ENCODE measurements around the gene USP9Y. TPM values are rescaled to one million over a fixed set of nuclear protein-coding genes. Genes with fewer than 3 reads are reported as not detected.
"Not testable (repeated sequence)": the region's sequence is repeated elsewhere in the genome, so short reads cannot be mapped to it uniquely, and the experiment has no call there.

USP9Y gene, protein sequence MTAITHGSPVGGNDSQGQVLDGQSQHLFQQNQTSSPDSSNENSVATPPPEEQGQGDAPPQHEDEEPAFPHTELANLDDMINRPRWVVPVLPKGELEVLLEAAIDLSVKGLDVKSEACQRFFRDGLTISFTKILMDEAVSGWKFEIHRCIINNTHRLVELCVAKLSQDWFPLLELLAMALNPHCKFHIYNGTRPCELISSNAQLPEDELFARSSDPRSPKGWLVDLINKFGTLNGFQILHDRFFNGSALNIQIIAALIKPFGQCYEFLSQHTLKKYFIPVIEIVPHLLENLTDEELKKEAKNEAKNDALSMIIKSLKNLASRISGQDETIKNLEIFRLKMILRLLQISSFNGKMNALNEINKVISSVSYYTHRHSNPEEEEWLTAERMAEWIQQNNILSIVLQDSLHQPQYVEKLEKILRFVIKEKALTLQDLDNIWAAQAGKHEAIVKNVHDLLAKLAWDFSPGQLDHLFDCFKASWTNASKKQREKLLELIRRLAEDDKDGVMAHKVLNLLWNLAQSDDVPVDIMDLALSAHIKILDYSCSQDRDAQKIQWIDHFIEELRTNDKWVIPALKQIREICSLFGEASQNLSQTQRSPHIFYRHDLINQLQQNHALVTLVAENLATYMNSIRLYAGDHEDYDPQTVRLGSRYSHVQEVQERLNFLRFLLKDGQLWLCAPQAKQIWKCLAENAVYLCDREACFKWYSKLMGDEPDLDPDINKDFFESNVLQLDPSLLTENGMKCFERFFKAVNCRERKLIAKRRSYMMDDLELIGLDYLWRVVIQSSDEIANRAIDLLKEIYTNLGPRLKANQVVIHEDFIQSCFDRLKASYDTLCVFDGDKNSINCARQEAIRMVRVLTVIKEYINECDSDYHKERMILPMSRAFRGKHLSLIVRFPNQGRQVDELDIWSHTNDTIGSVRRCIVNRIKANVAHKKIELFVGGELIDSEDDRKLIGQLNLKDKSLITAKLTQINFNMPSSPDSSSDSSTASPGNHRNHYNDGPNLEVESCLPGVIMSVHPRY (N-terminal part only)
- 13.2 and 15.0 TPM in 2 replicates for total RNA-seq

DNA sequence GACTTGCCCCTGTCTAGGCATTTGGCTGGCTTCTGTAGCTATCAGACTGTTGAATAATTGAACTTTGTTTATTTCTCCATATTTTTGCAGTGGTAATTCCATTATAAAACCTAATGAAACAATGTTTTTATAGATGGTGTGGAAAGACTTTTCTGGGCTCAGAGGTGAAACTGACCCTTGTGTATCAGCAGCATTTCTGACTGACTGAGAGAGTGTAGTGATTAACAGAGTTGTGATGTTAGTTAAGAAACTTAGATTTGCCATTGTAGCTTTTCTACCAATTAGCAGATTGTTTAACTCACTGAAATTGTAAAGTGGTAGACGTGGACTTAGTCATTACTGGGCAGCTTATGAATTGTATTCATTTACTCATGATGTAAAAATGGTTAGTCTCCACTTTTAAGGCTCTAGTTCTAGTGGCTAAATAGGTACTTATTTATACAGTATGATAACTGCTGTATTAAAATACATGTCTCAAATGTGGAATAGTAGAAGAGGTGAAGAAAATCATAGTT, at the start of gene USP9Y:
TSS of gene USP9Y (plus strand) at position 51 of the 515 bp plus-strand sequence. CDS start 8,217 bp downstream, outside the sequence.
- no peak for DNase-seq (ENCODE audit: low read depth, low spot score)

DNA sequence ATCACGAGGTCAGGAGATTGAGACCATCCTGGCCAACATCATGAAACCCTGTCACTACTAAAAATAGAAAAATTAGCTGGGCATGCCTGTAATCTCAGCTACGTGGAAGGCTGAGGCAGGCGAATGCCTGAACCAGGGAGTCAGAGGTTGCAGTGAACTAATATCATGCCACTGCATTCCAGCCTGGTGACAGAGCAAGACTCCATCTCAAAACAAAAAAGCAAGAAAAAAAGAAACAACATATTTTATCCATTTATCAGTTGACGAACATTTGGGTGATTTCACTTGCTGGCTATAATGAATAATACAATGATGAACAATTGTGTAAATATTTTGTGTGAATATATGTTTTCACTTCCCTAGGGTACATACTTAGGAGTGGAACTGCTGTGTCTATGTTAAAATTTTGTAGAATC, 49.4 kb upstream of the USP9Y start:
- no peak for DNase-seq (ENCODE audit: low read depth, low spot score)

DNA sequence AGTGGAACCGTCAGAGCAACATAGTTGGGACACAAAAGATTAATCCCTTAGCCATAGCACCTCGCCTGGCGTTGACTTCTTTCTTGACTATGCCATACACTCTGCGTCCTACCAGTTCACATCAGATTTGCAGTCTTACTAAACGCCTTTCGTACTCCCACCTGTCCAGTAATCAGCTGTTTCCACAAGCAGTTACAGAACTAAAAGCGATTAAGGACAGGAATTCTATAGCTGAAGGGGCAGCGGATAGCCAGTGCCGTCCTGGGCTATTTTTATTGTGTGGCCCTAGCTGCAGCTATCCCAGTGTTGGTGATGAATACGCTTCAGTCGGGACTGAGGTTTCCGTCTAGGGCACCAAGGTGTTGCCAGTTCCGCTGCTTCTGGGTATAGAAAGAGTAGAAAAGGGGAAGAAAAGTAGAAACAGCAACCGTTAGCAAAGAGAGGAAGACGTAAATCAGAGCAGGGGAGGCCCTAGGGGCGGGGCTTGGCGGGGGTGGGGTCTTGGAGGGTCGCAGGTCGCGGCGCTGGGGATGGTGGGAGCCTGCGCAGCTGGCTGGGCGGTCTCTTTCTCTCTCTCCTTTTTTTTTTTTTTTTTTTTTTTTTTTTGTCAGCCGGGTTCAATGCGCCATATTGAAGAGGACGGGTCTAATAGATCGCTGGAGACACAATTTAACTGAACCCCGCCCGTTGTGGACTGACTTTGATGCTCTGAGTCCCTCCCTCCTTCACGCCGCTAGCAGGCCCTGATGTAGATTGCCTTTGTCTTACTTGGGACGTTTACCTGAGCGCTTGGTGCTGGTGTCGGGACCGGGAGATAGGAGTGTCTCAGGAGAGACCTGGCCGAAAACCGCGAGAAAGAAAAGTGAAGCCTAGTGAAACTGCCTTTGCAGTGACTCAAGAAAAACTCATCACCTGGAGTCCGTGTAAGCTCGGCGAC, 39.0 kb upstream of the USP9Y start:
- no peak for DNase-seq (ENCODE audit: low read depth, low spot score)

DNA sequence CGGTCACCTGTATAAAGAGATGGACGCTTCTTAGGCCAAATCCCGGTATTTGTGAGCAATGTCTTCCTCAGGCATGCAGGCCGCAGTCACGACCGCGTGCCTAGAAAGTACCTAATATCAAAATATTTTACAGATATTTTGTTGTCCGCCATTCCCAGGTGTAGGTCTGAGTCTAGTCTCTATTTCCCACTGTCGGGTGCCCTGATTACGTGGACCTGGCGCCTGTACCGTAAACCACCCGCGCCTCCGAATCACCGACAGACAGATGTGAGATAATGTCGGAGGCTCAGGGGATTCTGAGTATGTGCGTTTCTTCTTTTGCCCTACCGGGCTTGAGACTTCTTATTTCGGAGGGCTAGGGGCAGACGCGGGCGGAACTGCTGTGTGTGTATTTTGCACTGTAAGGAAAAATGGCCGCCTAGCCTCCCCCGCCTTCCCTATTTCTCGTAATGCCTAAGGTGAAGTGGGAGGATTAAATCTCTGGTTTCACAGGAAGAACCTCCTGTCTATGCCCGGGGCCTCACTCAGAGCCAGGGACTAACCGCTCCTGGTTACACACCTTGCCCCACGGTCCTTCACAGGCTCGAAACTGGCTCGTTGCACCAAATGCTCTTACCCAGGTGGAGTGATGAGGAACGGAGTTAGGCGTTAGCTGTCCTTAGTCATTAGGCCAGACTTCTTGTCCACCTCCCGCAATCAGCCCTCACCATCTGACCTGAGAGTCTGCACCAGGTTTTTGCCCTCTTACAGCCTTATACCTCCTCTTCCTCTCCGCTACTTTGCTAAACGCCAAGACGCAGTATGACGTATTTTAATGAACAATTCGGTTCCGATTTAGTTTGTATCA, 38.1 kb upstream of the USP9Y start:
- no peak for DNase-seq (ENCODE audit: low read depth, low spot score)

DNA sequence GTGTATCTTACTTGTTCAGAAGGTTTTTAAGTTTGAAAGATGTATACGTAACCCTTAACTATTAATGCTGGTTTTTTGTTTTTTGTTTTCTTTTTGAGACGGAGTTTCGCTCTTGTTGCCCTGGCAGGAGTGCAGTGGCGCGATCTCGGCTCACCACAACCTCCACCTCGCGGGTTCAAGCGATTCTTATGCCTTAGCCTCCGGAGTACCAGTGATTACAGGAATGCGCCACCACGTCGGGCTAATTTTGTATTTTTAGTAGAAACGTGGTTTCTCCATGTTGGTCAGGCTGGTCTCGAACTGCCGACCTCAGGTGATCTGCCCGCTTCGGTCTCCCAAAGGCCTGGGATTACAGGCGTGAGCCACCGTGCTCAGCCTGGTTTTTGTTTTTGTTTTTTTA, 37.2 kb upstream of the USP9Y start:
- not testable (repeated sequence) for DNase-seq (ENCODE audit: low read depth, low spot score)

DNA sequence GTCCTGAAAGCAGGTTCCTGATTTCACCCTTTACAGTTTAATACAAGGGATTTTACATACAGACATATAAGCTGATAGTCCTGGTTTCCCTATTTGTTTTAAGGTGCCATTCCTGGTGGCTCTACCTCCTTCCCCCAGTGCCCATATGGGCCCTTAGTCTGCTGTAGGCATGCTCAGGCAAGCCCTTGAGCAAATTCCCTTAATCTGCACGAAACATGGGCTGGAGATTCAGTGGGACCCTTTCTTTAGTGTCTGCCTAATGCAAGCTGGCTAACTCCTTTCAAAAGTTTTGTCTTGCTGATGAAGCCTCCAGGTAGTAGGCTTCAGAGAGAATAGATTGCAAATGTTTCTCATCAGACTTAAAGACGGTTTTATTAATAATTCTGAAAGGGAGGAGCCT, 22.9 kb upstream of the USP9Y start:
- DNase-seq (ENCODE audit: low read depth, low spot score): no peak

DNA sequence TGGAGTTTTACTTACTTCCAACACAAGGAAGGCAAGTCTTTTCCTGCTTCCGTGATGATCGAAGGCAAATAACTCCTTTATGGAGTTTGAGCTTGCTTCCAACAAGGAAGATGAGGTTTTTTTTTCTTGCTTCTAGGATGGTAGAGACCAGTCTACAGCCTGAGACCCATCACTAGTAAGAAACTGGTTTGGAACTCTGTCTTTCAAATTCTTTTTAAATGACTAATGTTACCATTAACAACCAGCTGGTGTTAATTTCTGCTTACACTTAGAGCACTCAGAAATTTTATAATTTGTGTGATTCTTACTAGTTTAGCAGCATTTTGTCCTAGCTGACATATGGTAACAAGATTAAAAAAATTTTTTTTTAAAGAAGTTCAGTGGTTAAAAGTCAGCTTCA, 19.5 kb upstream of the USP9Y start:
- DNase-seq (ENCODE audit: low read depth, low spot score): no peak

DNA sequence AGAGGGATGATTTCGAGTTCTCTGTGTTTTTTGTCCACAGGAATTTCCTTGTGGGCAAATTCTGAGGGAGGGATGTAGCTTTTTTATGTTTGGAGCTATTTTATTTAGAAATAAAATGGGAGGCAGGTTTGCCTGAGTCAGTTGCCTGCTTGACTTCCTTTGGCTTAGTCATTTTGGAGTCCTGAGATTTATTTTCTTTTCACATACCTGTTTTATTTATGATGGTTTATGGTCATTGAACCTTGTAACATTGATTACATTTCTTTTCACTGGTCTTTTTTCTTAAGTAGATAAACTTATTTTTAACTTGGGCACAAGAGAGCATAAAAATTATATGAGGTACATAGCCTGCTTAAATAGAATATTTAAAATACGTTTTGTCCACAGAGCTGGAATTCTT, 12.7 kb upstream of the USP9Y start:
- no peak for DNase-seq (ENCODE audit: low read depth, low spot score)

DNA sequence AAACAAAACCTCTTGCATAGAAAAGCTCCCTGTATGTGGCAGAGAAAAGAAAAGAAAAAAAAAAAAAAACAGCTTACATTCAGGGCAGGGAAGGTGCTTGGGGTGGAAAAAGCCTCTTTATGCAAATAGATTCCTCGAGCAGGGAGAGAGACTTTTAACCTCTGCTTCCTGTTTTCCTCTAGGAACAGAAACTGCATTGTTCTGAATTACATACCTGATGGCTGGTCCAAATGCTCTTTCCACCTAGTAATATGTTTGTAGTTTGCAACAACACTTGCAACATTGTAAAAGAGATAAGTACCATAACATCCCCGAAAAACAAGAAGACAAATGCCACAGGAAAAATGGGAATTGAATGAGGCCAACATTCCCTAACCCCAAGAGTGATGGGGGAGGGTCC, 944 bp upstream of the USP9Y start:
- no peak for DNase-seq (ENCODE audit: low read depth, low spot score)

DNA sequence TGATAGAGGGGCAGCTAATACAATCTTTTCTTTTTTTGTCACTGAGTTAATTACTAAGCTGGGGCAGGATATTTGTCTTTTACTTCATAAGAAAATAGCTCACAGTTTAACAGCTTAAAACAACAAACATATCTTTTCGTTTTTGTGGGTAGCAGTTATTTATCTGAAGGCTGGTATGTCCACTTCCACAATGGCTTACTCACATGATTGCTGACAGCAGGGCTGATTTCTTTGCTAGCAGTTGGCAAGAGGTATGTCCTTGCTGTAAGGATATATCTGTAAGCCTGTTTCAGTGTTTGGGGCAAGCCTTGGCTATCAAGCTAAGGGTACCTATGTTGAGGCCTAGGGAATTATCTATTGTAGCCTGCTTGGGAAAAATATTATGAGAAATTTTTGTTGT, 1.1 kb downstream of the USP9Y start:
- DNase-seq (ENCODE audit: low read depth, low spot score): no peak

DNA sequence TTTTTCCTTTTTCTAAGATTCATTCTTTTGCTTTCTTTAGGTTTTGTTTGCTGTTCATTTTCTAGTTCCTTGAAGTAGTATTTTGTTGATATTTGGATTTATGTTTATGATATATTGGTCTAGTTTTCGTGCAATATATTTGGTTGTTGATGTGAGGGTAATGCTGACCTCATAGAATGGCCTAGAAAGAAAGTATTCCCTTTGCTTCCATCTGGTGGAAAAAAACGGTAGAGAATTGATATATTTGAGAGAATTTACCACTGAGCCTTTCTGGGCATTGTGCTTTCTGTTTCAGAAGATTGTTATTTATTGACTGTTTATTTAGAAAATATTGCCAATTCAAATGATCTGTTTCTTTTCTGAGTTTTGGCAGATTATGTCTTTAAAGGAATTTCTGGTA, 9.4 kb downstream of the USP9Y start:
- DNase-seq (ENCODE audit: low read depth, low spot score): no peak

DNA sequence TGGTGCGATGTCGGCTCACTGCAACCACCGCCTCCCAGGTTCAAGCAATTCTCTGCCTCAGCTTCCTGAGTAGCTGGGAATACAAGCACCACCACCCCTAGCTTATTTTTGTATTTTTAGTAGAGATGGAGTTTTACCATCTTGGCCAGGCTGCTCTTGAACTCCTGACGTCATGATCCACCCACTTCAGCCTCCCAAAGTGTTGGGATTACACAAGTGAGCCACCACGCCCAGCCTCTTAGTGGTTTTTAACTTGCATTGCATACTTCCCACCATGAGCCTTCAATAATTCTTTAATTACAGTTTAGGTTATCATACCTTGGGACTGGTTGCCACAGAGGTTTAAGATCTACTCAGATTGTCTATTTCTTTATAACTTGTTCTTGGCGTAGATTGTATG, 14.3 kb downstream of the USP9Y start:
- DNase-seq (ENCODE audit: low read depth, low spot score): no peak

DNA sequence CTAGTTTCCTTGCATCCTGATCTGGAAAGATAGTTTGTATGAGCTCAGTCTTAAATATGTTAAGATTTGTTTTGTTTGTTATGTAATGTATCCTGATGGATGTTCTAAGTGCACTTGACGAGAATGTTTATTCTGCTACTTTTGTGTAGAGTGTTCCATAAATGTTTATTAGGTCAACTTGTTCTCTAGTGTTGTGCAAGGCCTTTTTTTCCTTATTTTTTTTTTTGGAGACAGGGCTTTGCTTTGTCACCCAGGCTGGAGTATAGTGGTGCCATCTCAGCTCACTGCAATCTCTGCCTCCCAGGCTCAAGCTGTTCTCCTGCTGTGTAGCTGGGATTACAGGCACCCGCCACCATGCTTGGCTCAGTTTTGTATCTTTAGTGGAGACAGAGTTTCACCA, 28.7 kb downstream of the USP9Y start:
- no peak for DNase-seq (ENCODE audit: low read depth, low spot score)

DNA sequence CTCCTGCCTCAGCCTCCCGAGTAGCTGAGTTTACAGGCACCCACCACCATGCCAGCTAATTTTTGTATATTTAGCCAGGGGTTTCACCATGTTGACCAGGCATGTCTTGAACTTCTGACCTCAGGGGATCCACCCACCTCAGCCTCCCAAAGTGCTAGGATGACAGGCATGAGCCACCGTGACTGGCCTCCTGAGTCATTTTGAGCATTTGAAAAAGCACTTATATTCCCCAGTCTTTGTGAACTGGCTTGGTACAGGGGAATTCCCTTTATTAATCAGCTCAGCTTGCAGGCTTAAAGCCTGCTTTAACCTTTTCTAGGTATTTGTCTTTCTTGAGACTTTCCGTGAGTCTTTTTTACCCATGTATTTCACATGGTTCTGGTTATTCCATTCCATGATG, 32.6 kb downstream of the USP9Y start:
- DNase-seq (ENCODE audit: low read depth, low spot score): no peak

DNA sequence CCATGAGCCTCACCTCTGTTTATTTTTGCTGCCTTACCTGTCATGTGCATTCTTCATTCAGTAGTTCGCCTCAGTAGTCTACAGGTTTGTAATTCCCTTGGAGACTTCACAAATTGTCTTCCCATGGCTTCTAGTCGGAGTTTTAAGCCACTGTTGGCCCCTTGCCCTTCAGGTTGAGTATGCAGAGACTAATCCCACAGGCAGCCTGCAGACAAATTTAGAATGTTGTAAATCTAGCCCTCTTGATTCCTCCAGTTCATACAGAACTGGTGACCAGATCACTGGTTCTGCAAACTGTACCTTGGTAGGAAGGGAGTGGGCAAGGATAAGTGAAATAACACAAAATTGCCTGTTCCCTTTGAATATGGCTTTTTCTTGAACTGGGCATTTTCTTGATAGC, 33.0 kb downstream of the USP9Y start:
- DNase-seq (ENCODE audit: low read depth, low spot score): no peak

DNA sequence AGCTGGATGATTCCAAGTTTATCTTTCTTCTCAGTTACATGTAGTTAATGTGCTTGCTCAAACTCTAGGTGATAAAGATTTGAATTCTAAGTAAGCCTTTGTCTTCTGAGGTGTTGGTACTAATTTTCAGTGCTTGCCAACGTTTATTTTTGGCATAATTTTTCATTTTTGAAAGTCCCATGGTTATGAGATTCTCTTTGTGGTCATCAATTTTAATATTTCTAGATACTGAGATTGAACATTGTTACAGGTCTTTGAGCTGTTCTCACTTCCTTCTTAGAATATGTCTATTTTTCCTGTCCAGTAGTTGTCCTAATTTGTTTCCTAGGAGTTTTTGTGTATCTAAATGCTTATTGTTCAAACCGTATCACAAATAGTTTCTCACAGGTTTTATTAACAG, 40.4 kb downstream of the USP9Y start:
- DNase-seq (ENCODE audit: low read depth, low spot score): no peak

DNA sequence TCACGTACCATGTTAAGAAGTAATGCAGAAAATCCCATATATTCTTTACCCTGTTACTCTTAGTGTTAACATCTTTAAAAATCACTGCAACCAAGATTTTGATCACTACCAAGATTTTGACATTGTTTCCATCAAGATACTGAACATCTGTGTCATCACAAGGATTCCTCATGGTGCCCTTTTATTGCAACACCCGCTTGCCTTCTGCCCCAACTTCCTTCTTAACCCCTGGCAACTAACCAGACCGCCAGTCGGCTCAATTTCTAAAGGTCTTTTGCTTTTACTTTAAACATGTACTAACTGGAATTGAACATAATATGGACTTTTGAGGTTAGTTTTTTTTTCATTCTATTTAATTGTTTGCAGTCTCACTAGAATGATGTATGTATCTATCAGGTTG, 41.7 kb downstream of the USP9Y start:
- DNase-seq (ENCODE audit: low read depth, low spot score): no peak

DNA sequence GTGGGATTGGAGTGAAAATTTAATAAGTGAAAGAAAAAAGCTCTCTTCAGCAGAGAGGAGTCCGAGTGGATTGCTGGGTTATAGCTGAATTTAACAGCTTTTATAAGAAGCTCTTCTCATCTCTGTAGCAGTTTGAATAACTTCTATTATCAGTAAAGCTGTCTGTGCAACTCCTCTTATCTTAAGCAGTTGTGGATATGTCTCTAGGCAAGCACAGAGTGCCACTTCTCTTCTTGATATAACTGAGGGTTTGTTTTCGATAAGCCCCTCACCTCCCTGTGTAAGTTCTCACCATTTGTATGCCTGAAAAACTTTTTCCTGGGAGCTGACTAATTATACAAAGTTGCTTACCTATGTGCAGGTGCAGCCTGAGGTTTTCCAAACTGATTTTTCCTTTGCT, 43.1 kb downstream of the USP9Y start:
- DNase-seq (ENCODE audit: low read depth, low spot score): no peak

DNA sequence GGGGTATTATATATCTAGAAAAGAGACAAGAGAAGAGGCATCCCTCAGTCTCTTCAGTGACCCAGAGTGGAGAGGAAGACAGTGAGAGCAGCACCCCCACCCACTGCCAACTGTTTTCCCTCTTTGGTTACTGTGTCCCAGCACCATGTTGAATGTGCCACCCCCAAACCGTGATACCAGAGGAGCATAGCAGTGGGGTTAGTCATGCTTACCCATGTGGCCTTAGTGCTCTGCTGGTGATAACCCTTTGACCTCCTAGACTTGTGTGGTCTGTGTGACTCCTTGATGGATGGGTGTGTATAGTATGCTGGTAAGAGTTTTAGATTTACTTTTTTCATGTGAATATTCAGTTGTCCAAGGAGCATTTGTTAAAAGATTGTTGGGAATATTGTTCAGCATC, 48.3 kb downstream of the USP9Y start:
- DNase-seq (ENCODE audit: low read depth, low spot score): no peak

DNA sequence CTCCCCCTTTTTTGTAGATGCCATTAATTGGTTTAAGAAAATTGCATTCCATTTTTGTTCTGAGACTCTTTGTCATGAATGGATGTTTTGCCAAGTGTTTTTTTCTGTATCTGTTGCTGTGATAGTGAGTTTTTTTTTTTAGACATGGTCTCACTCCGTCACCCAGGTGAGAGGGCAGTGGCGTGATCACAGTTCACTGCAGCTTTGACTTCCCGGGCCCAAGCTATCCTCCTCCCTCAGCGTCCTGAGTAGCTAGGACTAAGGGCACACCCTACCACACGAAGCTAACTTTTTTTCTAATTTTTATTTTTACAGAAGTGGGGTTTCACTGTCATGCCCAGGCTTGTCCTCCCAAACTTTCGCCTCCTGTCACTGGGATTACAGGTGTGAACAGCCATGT, 51.8 kb downstream of the USP9Y start:
- no peak for DNase-seq (ENCODE audit: low read depth, low spot score)

All from pulmonary artery endothelial cell (primary cell).